Stimulated activated CD4-positive, alpha-beta T cell treated with anti-CD3 and anti-CD28 coated beads, Interleukin-4, amount 100 ng/mL, for 1 hour (primary cell): ENCODE results near the gene SLC25A28.

Experiments
- DNase-seq: peaks from one replicate; pipeline ENCODE4 v3.0.0-alpha.2; 2020

Gene SLC25A28

GRCh38 chr10:99579971-99580370 lies 40.3 kb downstream of the SLC25A28 start:
- DNase-seq: no peak

DNA sequence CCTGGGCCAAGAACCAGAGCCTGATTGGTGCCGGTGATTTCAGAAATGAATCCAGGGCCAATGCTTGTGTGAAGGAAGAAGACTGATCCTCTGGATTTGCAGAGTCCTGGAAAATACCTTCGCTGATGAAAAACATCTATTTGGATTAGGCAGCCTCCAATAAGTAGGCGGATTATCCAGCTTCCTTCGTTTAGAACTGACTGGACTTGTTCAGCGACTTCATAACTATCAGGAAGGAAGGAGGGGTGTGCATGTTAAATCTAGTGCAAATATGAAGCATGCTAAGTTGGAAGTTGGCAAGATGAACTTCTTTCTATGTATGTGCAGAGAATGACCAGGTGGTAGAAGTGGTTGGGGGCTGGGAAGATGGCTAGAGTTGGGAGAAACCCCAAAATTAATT lies 46.4 kb downstream of the SLC25A28 start:
- DNase-seq: no peak

DNA sequence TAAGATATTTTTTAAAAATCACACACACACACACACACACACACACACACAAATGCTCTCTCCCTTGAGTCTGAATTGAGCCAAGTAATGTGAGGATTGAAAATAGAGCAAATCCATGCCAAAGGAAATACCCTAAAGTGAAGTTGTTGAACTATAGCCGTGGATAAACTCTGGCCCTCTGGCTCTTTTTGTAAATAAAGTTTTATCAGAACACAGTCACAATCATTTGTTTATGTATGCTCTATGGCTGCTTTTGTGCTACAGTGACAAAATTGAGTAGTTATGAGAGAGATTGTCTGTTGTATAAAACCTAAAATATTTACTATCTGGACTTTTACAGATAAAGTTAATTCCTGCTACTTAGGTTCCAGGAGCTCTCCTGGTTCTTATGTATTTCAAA lies 48.4 kb downstream of the SLC25A28 start:
- DNase-seq: no peak

DNA sequence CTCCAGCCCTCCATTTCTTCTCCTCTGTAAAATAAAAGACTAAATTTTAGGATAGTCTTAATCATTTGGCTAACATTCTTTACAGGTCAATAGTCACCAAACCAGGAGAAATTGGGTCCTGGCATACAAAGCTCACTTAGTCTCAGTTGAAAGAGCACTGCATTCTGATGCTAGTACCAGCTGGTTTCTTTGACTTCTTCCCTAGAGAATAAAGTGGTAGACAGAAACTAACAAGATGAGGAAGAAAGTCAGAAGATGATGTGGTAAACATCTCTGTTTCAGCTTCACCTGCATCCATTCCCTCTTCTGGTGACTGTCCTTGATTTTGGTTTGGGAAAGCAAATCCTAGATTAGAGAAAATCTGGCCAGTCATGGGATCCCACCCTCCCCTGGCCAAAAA lies 50.3 kb downstream of the SLC25A28 start:
- no peak for DNase-seq

DNA sequence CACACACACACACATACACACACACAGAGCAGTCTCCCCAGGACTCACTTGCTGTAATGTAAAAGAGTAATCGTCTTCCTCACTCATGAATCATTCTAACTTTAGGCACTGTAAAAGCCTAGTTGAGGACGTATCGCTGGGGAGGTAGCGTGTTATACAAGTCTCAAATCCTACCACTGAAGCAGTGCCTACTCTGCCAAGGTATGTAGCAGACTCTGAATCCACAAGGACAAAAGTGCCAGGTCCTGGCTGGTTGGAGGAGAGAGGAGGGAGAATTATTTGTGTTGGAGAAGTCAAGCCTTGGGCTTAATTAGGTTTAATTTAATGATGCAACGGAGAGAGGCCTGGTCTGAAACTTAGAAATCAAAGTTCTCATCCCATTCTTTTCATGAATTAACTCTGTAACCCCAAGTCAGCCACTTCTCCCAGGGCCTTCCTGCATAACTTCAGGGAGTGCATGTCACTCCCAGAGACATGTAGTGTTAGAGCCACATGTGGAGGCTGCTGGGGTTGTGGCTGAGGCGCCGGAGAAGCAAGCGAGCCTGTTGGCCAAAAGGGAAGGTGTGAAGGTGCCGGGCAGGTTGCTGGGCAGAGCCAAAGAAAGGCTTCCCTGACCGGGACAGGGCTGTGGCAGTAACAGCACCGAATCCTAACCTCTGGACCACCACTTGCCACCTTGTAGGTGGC lies 50.8 kb downstream of the SLC25A28 start:
- no peak for DNase-seq

DNA sequence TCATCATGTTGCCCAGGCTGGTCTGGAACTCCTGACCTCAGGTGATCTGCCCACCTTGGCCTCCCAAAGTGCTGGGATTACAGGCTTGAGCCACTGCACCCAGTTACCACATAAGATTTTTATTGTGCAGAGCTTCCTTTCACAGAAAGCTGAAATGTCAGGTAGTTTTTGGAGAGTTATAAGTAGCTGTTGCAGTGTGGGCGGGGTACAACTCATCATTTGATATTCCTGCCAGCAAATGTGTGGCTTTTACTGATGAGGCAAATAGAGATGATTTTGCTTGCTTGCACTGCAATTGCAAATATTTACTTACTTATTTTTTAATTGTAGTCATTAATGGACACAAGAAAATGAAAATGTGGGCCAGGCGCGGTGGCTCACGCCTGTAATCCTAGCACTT lies 55.1 kb downstream of the SLC25A28 start:
- DNase-seq: no peak

GRCh38 chr10:99564361-99564760 lies 55.9 kb downstream of the SLC25A28 start:
- DNase-seq: no peak

DNA sequence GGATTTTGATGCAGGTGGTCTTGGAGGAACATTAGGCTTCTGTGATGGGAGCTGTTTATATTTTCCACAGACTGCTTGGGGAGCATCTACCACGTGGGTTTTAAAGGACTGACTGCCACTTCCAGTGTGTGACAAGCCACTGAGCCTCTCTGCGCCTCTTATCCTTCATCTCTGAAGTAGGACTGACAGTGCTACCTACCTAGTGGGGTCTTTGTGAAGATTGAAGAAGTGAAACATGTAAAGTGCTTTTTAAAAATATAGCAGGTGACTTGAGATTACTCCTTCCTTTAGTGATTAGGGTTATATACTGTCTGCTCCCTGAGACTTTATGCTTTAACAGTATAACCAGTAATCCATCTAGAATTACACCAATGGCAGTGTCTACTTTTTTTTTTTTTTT lies 57.6 kb downstream of the SLC25A28 start:
- no peak for DNase-seq
